Activated T-cell treated with anti-CD3 and anti-CD28 coated beads, Interleukin-2, amount 50 U/mL, for 24 hours (primary cell): ENCODE results near the gene NR1D2.
"Not testable (repeated sequence)": the region's sequence is repeated elsewhere in the genome, so short reads cannot be mapped to it uniquely, and the experiment has no call there.

Source experiments
- DNase-seq: peaks from one replicate; pipeline ENCODE4 v3.0.0-alpha.2; 2020
- H3K27ac Mint-ChIP-seq: 2 replicates; pipeline ENCODE4 v1.8.0; 2020; ENCODE audit warnings: mild to moderate bottlenecking, mixed read lengths
- H3K27me3 Mint-ChIP-seq: 2 replicates; pipeline ENCODE4 v1.8.0; 2020; ENCODE audit warnings: mixed read lengths
- H3K36me3 Mint-ChIP-seq: 2 replicates; pipeline ENCODE4 v1.8.0; 2020; ENCODE audit warnings: low read depth, mixed read lengths
- H3K4me1 Mint-ChIP-seq: 2 replicates; pipeline ENCODE4 v1.8.0; 2020; ENCODE audit warnings: low read depth, mixed read lengths
- H3K4me3 Mint-ChIP-seq: 2 replicates; pipeline ENCODE4 v1.8.0; 2020; ENCODE audit warnings: mild to moderate bottlenecking, moderate library complexity, mixed read lengths
- H3K9me3 Mint-ChIP-seq: 2 replicates; pipeline ENCODE4 v1.8.0; 2020; ENCODE audit warnings: mixed read lengths

The NR1D2 gene

DNA sequence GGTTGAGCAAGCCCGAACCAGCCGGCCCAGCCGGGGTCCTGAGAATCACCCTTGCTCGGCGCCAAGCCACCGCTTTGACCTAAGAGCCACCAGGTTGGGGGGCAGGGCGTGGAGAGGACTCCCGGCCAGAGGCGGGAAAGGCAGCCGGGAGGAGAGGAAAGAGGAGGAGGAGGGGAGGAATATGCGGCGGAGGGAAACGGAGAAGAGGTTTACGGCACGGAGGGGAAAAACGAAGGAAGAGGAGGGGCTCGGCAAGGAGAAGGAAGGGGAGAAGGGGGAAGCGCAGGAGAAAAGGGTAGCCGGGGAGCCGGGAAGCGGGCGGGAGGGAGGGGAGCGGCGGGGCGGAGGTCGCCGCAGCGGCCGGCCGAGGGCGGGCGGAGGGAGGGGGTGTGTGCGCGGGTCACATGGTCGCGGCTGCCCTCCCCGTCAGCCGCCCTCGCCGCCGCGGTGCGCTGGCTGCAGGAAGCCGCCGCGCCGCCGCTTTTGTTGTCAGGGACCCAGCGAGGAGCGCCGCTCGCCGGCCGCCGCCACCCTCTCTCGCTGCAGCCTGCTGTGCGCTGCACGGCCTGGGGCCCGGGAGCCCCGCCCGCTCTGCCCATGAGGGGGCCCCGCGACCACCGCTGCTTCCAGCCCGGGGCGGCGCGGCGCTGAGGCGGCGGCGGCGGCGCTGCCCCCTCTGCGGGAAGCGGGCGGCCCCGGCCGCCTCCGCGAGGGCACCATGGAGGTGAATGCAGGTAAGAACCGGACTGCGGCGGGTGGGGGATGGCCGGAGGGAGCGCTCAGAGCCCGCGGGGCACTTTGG lies at the start of gene NR1D2:
Gene NR1D2, plus strand, starts transcription at position 426 of the 802 bp plus-strand sequence. Its CDS starts 293 bp downstream, at position 719.
- DNase-seq, result peak; percentile 81
- H3K27me3 Mint-ChIP-seq, result peaks cover 7% of the 10 kb centered on the region
- peak within 1 kb of the TSS; percentile 98 for H3K27ac Mint-ChIP-seq
- H3K9me3 Mint-ChIP-seq, result no peaks in the 10 kb centered on the region
- H3K4me3 Mint-ChIP-seq, result peak within 1 kb of the TSS; percentile 87
- H3K36me3 Mint-ChIP-seq, result peaks cover 2% of the 10 kb centered on the region
- H3K4me1 Mint-ChIP-seq, result peaks cover 39% of the 10 kb centered on the region

DNA sequence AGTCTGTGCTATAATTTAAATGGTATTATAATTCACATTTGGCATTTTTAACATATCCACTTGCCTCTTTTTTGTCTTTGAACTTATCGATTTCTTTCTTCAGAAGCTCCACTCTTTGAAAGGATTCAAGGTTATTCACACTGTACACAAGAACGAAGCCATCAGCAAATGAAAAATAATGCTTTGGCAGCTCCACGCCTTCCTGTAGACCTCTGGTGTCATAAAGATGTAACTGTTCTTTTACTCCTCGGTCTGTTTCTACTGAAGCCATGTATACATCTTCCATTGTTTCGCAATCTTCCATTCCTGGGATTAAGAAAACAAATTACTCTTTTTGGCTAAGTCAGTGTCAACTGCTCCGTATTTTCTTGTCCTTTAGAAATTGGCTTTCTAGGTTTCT lies 44.3 kb upstream of the NR1D2 start:
- H3K27ac Mint-ChIP-seq, result no peak overlapping the region
- no peak for DNase-seq
- no peaks in the 10 kb centered on the region for H3K4me1 Mint-ChIP-seq
- H3K27me3 Mint-ChIP-seq, result no peaks in the 10 kb centered on the region
- no peak overlapping the region for H3K4me3 Mint-ChIP-seq
- peaks cover 73% of the 10 kb centered on the region for H3K36me3 Mint-ChIP-seq
- no peaks in the 10 kb centered on the region for H3K9me3 Mint-ChIP-seq

DNA sequence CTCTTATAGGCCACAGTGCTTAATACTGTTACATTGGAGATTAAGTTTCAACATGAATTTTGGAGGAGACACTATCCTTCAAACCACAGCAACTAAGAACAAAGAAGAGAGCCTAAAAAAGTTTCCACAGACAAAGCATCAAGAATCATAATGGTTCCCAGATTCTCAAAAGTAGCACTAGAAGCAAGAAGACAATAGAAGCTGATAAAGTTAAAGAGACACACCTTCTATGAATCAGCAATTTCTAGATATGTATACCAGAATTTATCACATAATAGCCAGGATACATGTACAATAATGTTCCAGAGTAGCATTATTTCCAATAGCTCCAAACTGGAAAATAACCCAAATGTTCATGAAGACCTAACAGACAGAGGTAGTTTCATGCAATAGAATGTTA lies 40.5 kb upstream of the NR1D2 start:
- no peaks in the 10 kb centered on the region for H3K27me3 Mint-ChIP-seq
- H3K27ac Mint-ChIP-seq, result no peak overlapping the region

DNA sequence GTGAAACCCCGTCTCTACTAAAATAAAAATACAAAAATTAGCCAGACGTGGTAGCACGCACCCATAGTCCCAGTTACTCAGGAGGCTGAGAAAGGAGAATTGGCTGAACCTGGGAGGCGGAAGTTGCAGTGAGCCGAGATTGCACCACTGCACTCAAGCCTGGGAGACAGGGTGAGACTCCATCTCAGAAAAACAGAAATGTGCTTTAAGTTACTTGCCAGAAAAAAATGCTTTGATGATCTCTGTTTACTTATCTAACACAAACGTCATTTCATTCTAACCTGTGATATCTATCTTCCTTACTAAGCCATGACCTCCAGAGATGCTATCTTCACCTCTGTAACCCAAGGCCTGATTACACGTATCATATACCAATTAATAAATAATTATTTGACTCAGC lies 35.7 kb upstream of the NR1D2 start:
- H3K36me3 Mint-ChIP-seq, result peaks cover 47% of the 10 kb centered on the region
- no peaks in the 10 kb centered on the region for H3K27me3 Mint-ChIP-seq
- peaks cover 9% of the 10 kb centered on the region for H3K4me1 Mint-ChIP-seq
- no peak overlapping the region for H3K4me3 Mint-ChIP-seq
- no peak overlapping the region for H3K27ac Mint-ChIP-seq
- DNase-seq, result no peak
- H3K9me3 Mint-ChIP-seq, result no peaks in the 10 kb centered on the region

More for the DNA sequence above, 40.5 kb upstream of the NR1D2 start:
- Mint-ChIP-seq H3K4me3 (no peak overlapping the region), H3K36me3 (peaks cover 67% of the 10 kb centered on the region), H3K4me1 (no peaks in the 10 kb centered on the region), H3K9me3 (no peaks in the 10 kb centered on the region)
- DNase-seq, result no peak

DNA sequence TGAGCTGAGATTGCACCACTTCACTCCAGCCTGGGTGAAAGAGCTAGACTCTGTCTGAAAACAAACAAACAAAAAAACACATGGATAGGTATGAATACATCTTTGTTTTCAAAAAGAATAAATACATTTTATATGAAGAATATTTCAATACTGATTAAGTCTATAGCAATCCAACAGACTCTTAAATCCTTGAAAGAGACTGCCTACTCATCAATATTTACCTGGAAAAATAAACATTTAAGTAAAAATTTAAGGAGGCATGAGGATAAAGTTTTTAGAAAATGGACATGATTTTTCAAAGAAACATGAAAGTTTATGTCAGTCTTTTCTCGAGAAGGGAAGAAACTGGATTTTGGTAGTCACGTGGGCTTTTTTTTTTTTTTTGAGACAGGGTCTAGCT lies 33.7 kb upstream of the NR1D2 start:
- H3K27me3 Mint-ChIP-seq, result no peaks in the 10 kb centered on the region
- H3K4me1 Mint-ChIP-seq, result peaks cover 29% of the 10 kb centered on the region
- no peak overlapping the region for H3K4me3 Mint-ChIP-seq
- DNase-seq, result no peak
- peaks cover 38% of the 10 kb centered on the region for H3K36me3 Mint-ChIP-seq
- no peak overlapping the region for H3K27ac Mint-ChIP-seq
- H3K9me3 Mint-ChIP-seq, result no peaks in the 10 kb centered on the region

DNA sequence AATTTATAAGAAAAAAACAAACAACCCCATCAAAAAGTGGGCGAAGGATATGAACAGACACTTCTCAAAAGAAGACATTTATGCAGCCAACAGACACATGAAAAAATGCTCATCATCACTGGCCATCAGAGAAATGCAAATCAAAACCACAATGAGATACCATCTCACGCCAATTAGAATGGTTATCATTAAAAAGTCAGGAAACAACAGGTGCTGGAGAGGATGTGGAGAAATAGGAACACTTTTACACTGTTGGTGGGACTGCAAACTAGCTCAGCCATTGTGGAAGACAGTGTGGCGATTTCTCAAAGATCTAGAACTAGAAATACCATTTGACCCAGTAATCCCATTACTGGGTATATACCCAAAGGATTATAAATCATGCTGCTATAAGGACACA lies 32.8 kb upstream of the NR1D2 start:
- H3K4me3 Mint-ChIP-seq, H3K9me3 Mint-ChIP-seq, H3K27ac Mint-ChIP-seq, H3K27me3 Mint-ChIP-seq, DNase-seq: not testable (repeated sequence)
- Mint-ChIP-seq H3K36me3 (peaks cover 44% of the 10 kb centered on the region), H3K4me1 (peaks cover 29% of the 10 kb centered on the region)

DNA sequence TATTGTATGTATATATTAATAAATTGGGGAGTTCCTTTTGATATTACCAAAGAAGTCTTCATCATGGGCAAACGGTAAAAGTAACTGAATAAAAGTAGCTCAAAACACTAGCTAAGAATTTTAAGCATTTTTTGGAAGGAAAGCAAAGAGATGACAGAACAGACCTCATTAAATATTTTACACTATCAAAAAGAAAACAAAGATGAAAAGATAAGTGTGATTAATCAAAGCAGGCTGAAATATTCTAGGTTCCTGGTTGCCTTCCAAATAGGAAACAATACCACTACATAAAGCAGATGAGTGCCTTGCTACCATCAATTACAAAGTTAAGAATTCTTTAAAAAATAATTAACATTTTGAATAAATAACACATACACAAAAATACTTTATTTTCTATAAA lies 31.9 kb upstream of the NR1D2 start:
- DNase-seq, result no peak
- no peak overlapping the region for H3K27ac Mint-ChIP-seq
- H3K36me3 Mint-ChIP-seq, result peaks cover 45% of the 10 kb centered on the region
- H3K27me3 Mint-ChIP-seq, result no peaks in the 10 kb centered on the region
- no peak overlapping the region for H3K4me3 Mint-ChIP-seq
- H3K9me3 Mint-ChIP-seq, result no peaks in the 10 kb centered on the region
- peaks cover 29% of the 10 kb centered on the region for H3K4me1 Mint-ChIP-seq

DNA sequence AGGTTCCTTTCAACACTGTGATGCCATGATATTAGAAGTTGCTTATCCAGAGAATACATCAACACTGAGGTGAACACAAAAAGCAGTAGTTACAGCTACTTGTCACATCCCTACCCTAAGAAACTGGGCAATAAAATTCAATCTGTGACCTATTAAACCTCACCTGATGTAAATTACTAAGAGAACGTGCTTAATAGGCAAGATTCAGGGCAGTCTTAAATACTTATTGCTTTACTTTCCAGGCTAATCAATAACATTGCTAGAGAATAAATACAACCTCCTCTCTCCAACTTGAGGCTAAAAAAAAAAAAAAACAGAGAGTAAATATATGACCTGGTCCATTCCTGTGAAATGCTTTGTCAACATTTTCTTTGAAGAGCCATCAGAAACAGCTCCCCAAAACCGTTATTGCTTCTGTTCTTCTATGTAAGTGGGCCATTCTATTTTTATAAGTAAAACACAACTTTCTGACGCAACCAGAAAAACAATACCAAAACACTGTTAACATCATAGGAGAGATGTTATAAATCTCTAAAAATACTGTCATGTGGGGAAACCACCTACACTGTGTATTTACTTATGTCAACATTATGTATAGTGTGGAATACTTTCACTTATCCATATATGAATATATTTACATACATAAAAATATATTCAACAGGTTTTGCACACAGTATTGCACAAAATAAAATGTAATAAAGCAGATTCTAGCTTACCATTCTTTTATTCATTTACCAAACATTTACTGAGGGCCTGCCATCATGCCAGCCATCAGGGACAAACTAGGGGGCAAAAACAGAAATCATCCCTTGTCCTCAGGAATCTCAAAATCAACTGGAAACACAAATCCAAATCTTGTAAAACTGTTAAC lies 31.0 kb upstream of the NR1D2 start:
- peaks cover 33% of the 10 kb centered on the region for H3K4me1 Mint-ChIP-seq
- no peak overlapping the region for H3K27ac Mint-ChIP-seq

DNA sequence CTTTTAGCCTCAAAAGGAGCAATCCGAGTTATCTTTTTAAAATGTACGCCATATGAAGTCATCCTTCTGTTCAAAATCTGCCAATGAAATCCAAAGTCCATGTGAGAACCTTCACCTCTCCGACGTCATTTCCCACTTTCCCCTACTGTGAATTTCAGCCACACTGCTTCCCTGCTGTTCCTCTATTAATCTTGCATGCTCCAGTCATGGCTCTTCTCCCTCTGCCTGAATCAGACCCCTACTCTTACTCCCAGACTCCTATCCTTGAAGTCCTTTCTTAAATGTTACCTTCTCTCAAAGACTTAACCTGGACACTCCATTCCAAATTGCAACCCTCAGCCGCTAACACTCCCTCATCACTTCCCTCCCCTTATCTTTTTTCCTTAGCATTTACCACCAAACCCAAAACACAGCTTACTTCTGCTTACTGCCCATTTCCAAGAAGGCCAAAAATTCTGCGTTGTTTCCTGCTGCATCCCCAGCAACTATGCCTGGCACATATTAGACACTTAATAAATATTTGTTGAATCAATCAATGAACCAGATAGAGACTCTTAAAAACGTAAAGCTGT lies 29.5 kb upstream of the NR1D2 start:
- H3K4me1 Mint-ChIP-seq, result peaks cover 47% of the 10 kb centered on the region
- no peaks in the 10 kb centered on the region for H3K27me3 Mint-ChIP-seq
- H3K9me3 Mint-ChIP-seq, result no peaks in the 10 kb centered on the region
- DNase-seq, result no peak
- H3K36me3 Mint-ChIP-seq, result peaks cover 53% of the 10 kb centered on the region
- H3K4me3 Mint-ChIP-seq, result peak overlapping the region; percentile 100
- H3K27ac Mint-ChIP-seq, result peak overlapping the region; percentile 100

More for the DNA sequence above, 31.0 kb upstream of the NR1D2 start:
- H3K4me3 Mint-ChIP-seq, result no peak overlapping the region
- DNase-seq, result no peak
- no peaks in the 10 kb centered on the region for H3K9me3 Mint-ChIP-seq
- H3K27me3 Mint-ChIP-seq, result no peaks in the 10 kb centered on the region
- H3K36me3 Mint-ChIP-seq, result peaks cover 52% of the 10 kb centered on the region

DNA sequence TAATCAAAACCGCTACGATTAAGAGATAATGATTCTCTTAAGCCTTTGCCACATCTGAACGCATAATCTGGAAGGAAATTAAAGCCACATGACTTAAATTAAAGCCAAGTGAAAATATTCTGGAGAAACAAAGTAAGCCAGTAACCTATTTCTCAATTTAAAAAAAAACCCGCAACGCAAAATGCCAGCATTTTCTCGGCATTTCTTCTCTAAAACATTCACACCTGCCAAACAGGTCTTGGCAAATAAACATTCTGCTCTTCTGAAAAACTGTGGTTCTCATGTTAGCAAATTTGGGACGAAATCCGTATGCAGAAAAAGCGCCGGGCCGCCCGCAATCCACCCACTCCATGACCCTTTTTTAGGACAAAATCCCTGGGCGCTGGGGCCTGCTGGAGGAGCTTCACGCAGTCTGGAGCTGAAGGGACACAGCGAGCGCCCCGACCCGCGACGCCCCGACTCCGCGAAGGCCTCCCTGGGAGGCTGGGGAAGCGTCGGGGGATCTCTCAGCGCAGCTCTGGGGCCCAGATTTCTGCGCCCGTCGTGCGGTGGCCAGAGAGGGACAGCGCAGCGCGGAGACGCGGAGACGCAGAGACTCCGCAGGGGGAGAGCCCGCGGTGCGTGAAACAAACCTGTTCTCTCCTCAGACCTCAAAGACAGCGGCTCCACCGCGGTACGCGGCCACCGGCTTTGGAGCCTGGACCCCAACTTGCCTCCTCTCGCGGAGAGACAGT lies 28.8 kb upstream of the NR1D2 start:
- H3K4me1 Mint-ChIP-seq, result peaks cover 47% of the 10 kb centered on the region
- no peaks in the 10 kb centered on the region for H3K9me3 Mint-ChIP-seq
- peak overlapping the region; percentile 100 for H3K4me3 Mint-ChIP-seq
- H3K27me3 Mint-ChIP-seq, result no peaks in the 10 kb centered on the region
- peaks cover 57% of the 10 kb centered on the region for H3K36me3 Mint-ChIP-seq
- H3K27ac Mint-ChIP-seq, result peak overlapping the region; percentile 100
- DNase-seq, result no peak

DNA sequence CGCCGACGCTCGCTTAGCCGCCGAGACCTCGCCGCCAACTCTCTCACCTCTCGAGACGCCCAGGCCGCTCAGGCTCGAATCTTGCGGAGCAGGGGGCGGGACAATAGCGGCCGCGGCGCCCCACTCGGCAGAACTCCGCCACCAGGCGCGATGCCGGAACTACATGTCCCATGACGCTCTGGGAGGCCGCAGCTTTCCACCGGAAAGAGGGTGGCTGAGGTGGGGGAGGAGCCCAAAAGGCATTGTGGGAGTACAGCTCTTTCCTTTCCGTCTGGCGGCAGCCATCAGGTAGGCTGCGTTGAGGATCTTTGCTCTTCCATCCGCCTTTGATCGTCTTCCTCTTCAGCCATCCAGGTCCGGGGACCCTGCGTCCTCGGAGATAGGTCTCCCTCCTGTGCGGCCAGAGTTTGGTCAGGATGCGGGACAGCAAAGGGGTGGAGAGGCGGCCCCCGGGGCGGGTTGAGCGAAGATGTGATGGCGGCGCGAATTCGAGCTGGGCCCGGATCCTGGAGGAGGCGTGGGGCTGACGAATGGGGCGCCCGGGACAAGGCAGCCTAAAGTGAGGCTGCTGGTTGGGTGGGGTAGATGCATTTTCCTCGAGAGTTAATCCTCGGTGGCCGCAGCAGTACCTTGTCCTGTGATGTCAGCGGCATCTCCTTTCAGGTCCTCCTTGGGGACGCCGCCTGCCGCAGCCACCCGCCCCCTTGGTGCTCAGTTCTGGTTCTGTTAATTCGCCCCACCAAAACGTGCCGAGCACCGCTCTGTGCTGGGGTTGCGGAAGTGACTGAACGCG lies 28.0 kb upstream of the NR1D2 start, which contains the start of the genes NKIRAS1 and RPL15:
Gene NKIRAS1, minus strand, starts transcription at position 105 of the 793 bp plus-strand sequence. CDS start 6,086 bp downstream, outside the sequence.
Gene RPL15, plus strand, starts transcription at position 247 of the 793 bp plus-strand sequence. CDS start 728 bp downstream, outside the sequence.
- DNase-seq, result peak; percentile 95
- Mint-ChIP-seq H3K27ac (peak within 1 kb of the TSS; percentile 100), H3K4me1 (peaks cover 47% of the 10 kb centered on the region), H3K27me3 (no peaks in the 10 kb centered on the region), H3K36me3 (peaks cover 65% of the 10 kb centered on the region), H3K9me3 (no peaks in the 10 kb centered on the region), H3K4me3 (peak within 1 kb of the TSS; percentile 100)

DNA sequence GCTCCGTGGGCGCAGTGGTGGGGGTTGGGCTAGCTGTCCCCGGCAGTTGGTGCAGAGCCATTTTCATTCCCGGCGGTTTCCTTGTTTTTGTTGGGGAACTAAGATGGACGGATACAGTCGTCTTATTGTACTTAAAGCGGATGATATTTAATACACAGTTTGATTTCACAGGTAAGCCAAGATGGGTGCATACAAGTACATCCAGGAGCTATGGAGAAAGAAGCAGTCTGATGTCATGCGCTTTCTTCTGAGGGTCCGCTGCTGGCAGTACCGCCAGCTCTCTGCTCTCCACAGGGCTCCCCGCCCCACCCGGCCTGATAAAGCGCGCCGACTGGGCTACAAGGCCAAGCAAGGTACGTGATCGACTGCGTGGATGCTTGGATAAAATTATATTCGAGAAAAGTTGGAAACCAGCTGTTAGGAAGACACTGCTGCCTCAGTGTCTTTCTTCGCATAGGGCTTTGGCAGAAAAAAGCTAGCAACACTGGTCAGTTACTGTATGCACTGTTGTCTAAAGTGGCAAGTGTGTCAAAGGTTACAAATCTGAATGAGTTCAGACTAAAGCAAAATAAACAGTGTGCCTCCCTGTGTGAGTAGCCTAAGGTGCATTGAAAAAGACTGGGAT lies 27.3 kb upstream of the NR1D2 start:
- H3K27me3 Mint-ChIP-seq, result not testable (repeated sequence)
- peak overlapping the region; percentile 100 for H3K4me3 Mint-ChIP-seq
- peaks cover 66% of the 10 kb centered on the region for H3K36me3 Mint-ChIP-seq

DNA sequence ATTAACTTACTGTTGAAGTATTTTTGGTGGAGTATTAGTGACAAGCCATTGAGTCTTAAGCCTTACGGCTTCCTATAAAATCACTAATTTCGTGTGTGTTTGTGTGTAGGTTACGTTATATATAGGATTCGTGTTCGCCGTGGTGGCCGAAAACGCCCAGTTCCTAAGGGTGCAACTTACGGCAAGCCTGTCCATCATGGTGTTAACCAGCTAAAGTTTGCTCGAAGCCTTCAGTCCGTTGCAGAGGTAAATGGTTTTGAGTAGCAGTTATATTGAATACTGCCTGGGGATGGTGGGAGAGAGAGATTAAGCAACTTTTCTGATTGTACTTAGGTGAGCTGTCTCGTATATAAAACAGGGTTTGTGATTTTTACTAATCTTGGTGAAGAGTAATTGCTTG lies 26.8 kb upstream of the NR1D2 start:
- DNase-seq, H3K9me3 Mint-ChIP-seq, H3K27me3 Mint-ChIP-seq: not testable (repeated sequence)
- H3K4me1 Mint-ChIP-seq, result peaks cover 44% of the 10 kb centered on the region
- H3K4me3 Mint-ChIP-seq, result peak overlapping the region; percentile 100
- peaks cover 69% of the 10 kb centered on the region for H3K36me3 Mint-ChIP-seq
- peak overlapping the region; percentile 100 for H3K27ac Mint-ChIP-seq

More for the DNA sequence above, 27.3 kb upstream of the NR1D2 start:
- H3K27ac Mint-ChIP-seq, result peak overlapping the region; percentile 100
- H3K4me1 Mint-ChIP-seq, result peaks cover 44% of the 10 kb centered on the region
- not testable (repeated sequence) for DNase-seq, H3K9me3 Mint-ChIP-seq
